ENCODE measurements around the gene SKIL.

- TF ChIP-seq CTCF (IDR thresholded peaks at IDR 0.05) (peak in 2 of 3 experiments; percentile 41 to 51), POLR2A (IDR thresholded peaks at IDR 0.05) (no peak)
These were observed 53.0 kb downstream of the SKIL start for GRCh38 chr3:170410428-170411029.
